Hematopoietic multipotent progenitor cell treated with erythropoietin and hydrocortisone succinate and interleukin-3 and kit ligand, for 6 days (in vitro differentiated cells): ENCODE results near the gene ZNF431.
"Not testable (repeated sequence)": the region's sequence is repeated elsewhere in the genome, so short reads cannot be mapped to it uniquely, and the experiment has no call there.

ENCODE experiments used
- DNase-seq: peaks from one replicate; pipeline ENCODE4 v3.0.0-alpha.2; 2015

ZNF431 gene

GRCh38 chr19:21141787-21142464 lies at the start of gene ZNF431:
TSS of gene ZNF431 (plus strand) at chr19:21142040. CDS start at chr19:21142184, 144 bp downstream.
- DNase-seq = peak; percentile 98

GRCh38 chr19:21092109-21092508 lies 49.7 kb upstream of the ZNF431 start:
- no peak for DNase-seq

GRCh38 chr19:21094347-21095025 lies 47.4 kb upstream of the ZNF431 start:
- DNase-seq = no peak

- no peak for DNase-seq
Measured at GRCh38 chr19:21098291-21098690, 43.5 kb upstream of the ZNF431 start.

- no peak for DNase-seq
Measured at GRCh38 chr19:21101521-21102242, 40.2 kb upstream of the ZNF431 start.

- no peak for DNase-seq
Measured at GRCh38 chr19:21109116-21109515, 32.7 kb upstream of the ZNF431 start.

GRCh38 chr19:21110183-21110582 lies 31.7 kb upstream of the ZNF431 start:
- no peak for DNase-seq

GRCh38 chr19:21115430-21115829 lies 26.4 kb upstream of the ZNF431 start:
- DNase-seq = peak; percentile 60

- DNase-seq = no peak
Measured at GRCh38 chr19:21117041-21117907, 24.6 kb upstream of the ZNF431 start.

- no peak for DNase-seq
Measured at GRCh38 chr19:21126078-21126477, 15.8 kb upstream of the ZNF431 start.

GRCh38 chr19:21127001-21127400 lies 14.8 kb upstream of the ZNF431 start:
- peak; percentile 41 for DNase-seq

- DNase-seq = no peak
Measured at GRCh38 chr19:21127898-21128297, 13.9 kb upstream of the ZNF431 start.

GRCh38 chr19:21128901-21129698 lies 12.7 kb upstream of the ZNF431 start:
- DNase-seq = peak; percentile 73

- no peak for DNase-seq
Measured at GRCh38 chr19:21130097-21130775, 11.6 kb upstream of the ZNF431 start.

GRCh38 chr19:21133633-21134032 lies 8.2 kb upstream of the ZNF431 start:
- no peak for DNase-seq

GRCh38 chr19:21134934-21135366 lies 6.9 kb upstream of the ZNF431 start:
- DNase-seq = no peak

GRCh38 chr19:21135433-21135832 lies 6.4 kb upstream of the ZNF431 start:
- no peak for DNase-seq

GRCh38 chr19:21138130-21138529 lies 3.7 kb upstream of the ZNF431 start:
- no peak for DNase-seq

GRCh38 chr19:21141006-21141405 lies 834 bp upstream of the ZNF431 start:
- DNase-seq = not testable (repeated sequence)

GRCh38 chr19:21143428-21143827 lies 1.6 kb downstream of the ZNF431 start:
- no peak for DNase-seq

- no peak for DNase-seq
Measured at GRCh38 chr19:21143854-21144253, 2.0 kb downstream of the ZNF431 start.
